DOHH2 (cell line): ENCODE results near the gene SUFU.

Experiments used
- CTCF ChIP-seq: fragments of 200-600 bp; sonication (generic); IDR thresholded peaks from one replicate; pipeline ENCODE4 v1.5.1; 2014; ENCODE audit warnings: antibody characterized with exemption, mild to moderate bottlenecking, low read depth, low read length; ENCODE audit not compliant: poor library complexity, severe bottlenecking
- EZH2phosphoT487 ChIP-seq: fragments of 200-600 bp; sonication (generic); IDR thresholded peaks from 2 replicates; pipeline ENCODE4 v1.6.1; 2017; ENCODE audit warnings: borderline replicate concordance, mild to moderate bottlenecking, antibody characterized with exemption, low read length, moderate library complexity, mixed read lengths

GRCh38 chr10:102678842-102679289 is 175.1 kb downstream of the SUFU start:
- peak; percentile 70 for TF ChIP-seq CTCF
- no peak for TF ChIP-seq EZH2phosphoT487
